SU-DHL-6 (cell line): ENCODE results near the gene KLRD1.

ENCODE experiments used
- H2AFZ ChIP-seq: fragments of 200-600 bp; sonication (generic); 2 replicates; pipeline ENCODE4 v1.6.1; 2014; ENCODE audit warnings: low read depth, mild to moderate bottlenecking, moderate library complexity, mixed read lengths, antibody characterized with exemption, low read length; ENCODE audit not compliant: severe bottlenecking
- H3F3A ChIP-seq: fragments of 200-600 bp; shearing (Covaris generic); 2 replicates; pipeline ENCODE4 v1.6.0; 2016; ENCODE audit warnings: antibody characterized with exemption, mild to moderate bottlenecking; ENCODE audit not compliant: insufficient read depth
- H3K27ac ChIP-seq: fragments of 200-600 bp; sonication (generic); 2 replicates; pipeline ENCODE4 v1.5.1; 2016; ENCODE audit warnings: low read depth, mild to moderate bottlenecking, low read length, moderate library complexity, mixed read lengths
- H3K27me3 ChIP-seq: fragments of 200-600 bp; sonication (generic), shearing (Covaris generic); 2 replicates; pipeline ENCODE4 v1.6.0; 2014; ENCODE audit warnings: mild to moderate bottlenecking, low read length
- H3K36me3 ChIP-seq: fragments of 200-600 bp; sonication (generic); 2 replicates; pipeline ENCODE4 v1.6.1; 2014; ENCODE audit warnings: mild to moderate bottlenecking, low read length, mixed read lengths
- H3K4me2 ChIP-seq: fragments of 300-600, 200-600 bp; shearing (Covaris generic), sonication (generic); 2 replicates; pipeline ENCODE4 v1.6.0; 2014; ENCODE audit warnings: low read length, low read depth, mild to moderate bottlenecking; ENCODE audit not compliant: poor library complexity, severe bottlenecking
- H3K4me3 ChIP-seq: fragments of 200-600 bp; sonication (generic); 2 replicates; pipeline ENCODE4 v1.5.1; 2014; ENCODE audit warnings: antibody characterized with exemption, low read length, mild to moderate bottlenecking, mixed read lengths; ENCODE audit not compliant: insufficient read depth, poor library complexity, severe bottlenecking
- H3K79me2 ChIP-seq: fragments of 200-600 bp; sonication (generic); 2 replicates; pipeline ENCODE4 v1.6.1; 2014; ENCODE audit warnings: mild to moderate bottlenecking, low read length, moderate library complexity; ENCODE audit not compliant: insufficient read depth
- H3K9ac ChIP-seq: fragments of 200-600 bp; sonication (generic); 2 replicates; pipeline ENCODE4 v1.7.0; 2014; ENCODE audit warnings: mild to moderate bottlenecking, low read length
- H3K9me2 ChIP-seq: fragments of 200-600 bp; sonication (generic); replicated peaks from 2 replicates; pipeline ENCODE4 v1.6.1; 2014; ENCODE audit warnings: low read length; ENCODE audit not compliant: insufficient read depth
- H3K9me3 ChIP-seq: fragments of 200-600 bp; sonication (generic); 2 replicates; pipeline ENCODE4 v1.6.1; 2014; ENCODE audit warnings: low read length, mixed read lengths; ENCODE audit not compliant: insufficient read depth
- H4K20me1 ChIP-seq: fragments of 200-600 bp; sonication (generic); 2 replicates; pipeline ENCODE4 v1.6.1; 2014; ENCODE audit warnings: low read depth, mild to moderate bottlenecking, antibody characterized with exemption, low read length, moderate library complexity, mixed read lengths
- EZH2phosphoT487 ChIP-seq: fragments of 200-600 bp; sonication (generic), shearing (Covaris generic); conservative IDR thresholded peaks from 2 replicates; pipeline ENCODE4 v1.6.1; 2018; ENCODE audit warnings: mild to moderate bottlenecking, antibody characterized with exemption, low read length, moderate library complexity, mixed read lengths
- TF ChIP-seq, protein P1 (sequence below): fragments of 200-600 bp; sonication (generic); IDR thresholded peaks from one replicate; pipeline ENCODE4 v1.5.1; 2017; ENCODE audit warnings: antibody characterized with exemption, mild to moderate bottlenecking, low read length, moderate library complexity; ENCODE audit not compliant: insufficient read depth, poor library complexity, severe bottlenecking

KLRD1 gene

DNA sequence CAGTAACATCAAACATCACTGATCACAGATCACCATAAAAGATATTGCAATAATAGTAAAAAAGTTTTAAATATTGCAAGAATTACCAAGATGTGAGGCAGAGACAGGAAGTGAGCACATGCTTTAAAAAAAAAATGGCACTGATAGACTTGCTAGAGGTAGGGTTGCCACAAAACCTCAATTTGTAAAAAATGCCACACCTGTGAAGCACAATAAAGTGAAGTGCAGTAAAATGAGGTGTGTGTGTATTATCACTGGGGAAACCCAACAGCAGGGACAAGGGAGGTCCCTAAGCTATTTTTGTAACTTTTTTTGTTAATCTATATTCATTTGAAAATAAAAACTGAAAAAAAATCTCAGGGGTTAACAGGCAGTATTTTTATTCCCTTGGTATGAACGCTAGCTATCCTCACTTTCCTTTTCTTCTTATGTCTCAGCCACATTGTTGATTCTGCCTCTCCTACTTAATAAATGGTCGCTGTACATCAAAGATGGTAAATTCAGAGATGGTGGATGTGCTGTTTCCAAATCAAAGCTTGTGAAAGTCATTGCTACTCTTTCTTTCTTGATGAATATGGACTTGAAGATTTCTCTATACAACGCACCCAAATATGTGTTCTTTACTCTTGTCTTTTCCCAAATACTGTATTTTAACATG, 14.0 kb upstream of the KLRD1 start:
- H3K9me2 ChIP-seq: no peaks in the 10 kb centered on the region
- H3K79me2 ChIP-seq: no peaks in the 10 kb centered on the region
- H2AFZ ChIP-seq: no peak overlapping the region
- H3F3A ChIP-seq: no peaks in the 10 kb centered on the region
- no peak for TF ChIP-seq EZH2phosphoT487
- TF ChIP-seq, protein P1, sequence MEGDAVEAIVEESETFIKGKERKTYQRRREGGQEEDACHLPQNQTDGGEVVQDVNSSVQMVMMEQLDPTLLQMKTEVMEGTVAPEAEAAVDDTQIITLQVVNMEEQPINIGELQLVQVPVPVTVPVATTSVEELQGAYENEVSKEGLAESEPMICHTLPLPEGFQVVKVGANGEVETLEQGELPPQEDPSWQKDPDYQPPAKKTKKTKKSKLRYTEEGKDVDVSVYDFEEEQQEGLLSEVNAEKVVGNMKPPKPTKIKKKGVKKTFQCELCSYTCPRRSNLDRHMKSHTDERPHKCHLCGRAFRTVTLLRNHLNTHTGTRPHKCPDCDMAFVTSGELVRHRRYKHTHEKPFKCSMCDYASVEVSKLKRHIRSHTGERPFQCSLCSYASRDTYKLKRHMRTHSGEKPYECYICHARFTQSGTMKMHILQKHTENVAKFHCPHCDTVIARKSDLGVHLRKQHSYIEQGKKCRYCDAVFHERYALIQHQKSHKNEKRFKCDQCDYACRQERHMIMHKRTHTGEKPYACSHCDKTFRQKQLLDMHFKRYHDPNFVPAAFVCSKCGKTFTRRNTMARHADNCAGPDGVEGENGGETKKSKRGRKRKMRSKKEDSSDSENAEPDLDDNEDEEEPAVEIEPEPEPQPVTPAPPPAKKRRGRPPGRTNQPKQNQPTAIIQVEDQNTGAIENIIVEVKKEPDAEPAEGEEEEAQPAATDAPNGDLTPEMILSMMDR: no peak
- H3K9ac ChIP-seq: no peak overlapping the region
- no peaks in the 10 kb centered on the region for H4K20me1 ChIP-seq
- H3K9me3 ChIP-seq: no peaks in the 10 kb centered on the region
- H3K27ac ChIP-seq: no peak overlapping the region
- H3K4me3 ChIP-seq: no peak overlapping the region
- no peaks in the 10 kb centered on the region for H3K36me3 ChIP-seq
- H3K4me2 ChIP-seq: no peak overlapping the region
- H3K27me3 ChIP-seq: no peaks in the 10 kb centered on the region

DNA sequence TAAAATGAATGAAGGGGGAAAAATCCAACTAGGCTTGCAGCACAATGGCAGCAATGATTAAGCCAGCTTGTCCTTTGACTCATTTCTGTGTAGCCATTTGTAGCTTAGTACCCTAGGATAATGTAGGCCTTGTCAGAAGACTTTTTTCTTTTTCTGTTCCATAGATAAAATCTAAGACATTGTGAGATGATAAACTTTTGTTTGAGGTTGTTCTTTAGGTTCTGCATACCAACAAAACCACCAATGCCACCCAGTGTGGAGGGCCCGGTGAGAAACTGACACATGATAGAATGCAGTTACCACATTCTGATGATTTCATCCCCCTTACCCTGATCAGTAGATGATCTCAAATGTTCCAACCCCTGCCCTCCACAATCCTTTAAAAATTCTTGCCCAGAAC, 6.6 kb upstream of the KLRD1 start:
- Histone ChIP-seq H3K27ac (no peak overlapping the region), H3K27me3 (no peaks in the 10 kb centered on the region), H3K36me3 (no peaks in the 10 kb centered on the region), H2AFZ (no peak overlapping the region), H3K9ac (no peak overlapping the region), H3K4me2 (no peak overlapping the region), H3F3A (no peaks in the 10 kb centered on the region), H3K79me2 (no peaks in the 10 kb centered on the region), H4K20me1 (no peaks in the 10 kb centered on the region), H3K4me3 (no peak overlapping the region), H3K9me3 (no peaks in the 10 kb centered on the region), H3K9me2 (no peaks in the 10 kb centered on the region)
- TF ChIP-seq, protein P1: no peak
- TF ChIP-seq EZH2phosphoT487: no peak

DNA sequence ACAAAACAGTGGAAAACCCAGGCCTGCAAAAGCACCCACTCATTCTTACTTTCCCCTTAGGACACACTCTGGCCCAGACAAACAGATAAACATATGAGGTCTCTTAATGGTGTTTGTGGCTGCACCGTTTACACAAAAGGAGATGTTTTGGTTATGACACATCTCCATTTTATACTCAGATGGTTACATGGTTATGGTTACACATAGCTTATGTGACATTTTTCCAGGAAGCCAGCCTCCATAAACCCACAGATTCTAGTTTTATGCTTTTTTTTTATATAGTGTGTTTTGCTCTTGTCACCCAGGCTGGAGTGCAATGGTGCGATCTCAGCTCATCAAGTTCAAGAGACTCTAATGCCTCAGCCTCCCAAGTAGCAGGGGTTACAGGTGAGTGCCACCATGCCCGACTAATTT, 3.5 kb upstream of the KLRD1 start:
- H3K4me2 ChIP-seq: no peak overlapping the region
- no peak overlapping the region for H3K9ac ChIP-seq
- H3K9me3 ChIP-seq: no peaks in the 10 kb centered on the region
- no peaks in the 10 kb centered on the region for H3K79me2 ChIP-seq
- TF ChIP-seq EZH2phosphoT487: no peak
- TF ChIP-seq, protein P1: no peak
- H3F3A ChIP-seq: no peaks in the 10 kb centered on the region
- H3K27ac ChIP-seq: no peak overlapping the region
- no peaks in the 10 kb centered on the region for H4K20me1 ChIP-seq
- H3K36me3 ChIP-seq: no peaks in the 10 kb centered on the region
- H2AFZ ChIP-seq: no peak overlapping the region
- no peak overlapping the region for H3K4me3 ChIP-seq
- H3K9me2 ChIP-seq: no peaks in the 10 kb centered on the region
- H3K27me3 ChIP-seq: no peaks in the 10 kb centered on the region
